Measurements from ENCODE around the gene HSPB6.

HSPB6 gene

DNA sequence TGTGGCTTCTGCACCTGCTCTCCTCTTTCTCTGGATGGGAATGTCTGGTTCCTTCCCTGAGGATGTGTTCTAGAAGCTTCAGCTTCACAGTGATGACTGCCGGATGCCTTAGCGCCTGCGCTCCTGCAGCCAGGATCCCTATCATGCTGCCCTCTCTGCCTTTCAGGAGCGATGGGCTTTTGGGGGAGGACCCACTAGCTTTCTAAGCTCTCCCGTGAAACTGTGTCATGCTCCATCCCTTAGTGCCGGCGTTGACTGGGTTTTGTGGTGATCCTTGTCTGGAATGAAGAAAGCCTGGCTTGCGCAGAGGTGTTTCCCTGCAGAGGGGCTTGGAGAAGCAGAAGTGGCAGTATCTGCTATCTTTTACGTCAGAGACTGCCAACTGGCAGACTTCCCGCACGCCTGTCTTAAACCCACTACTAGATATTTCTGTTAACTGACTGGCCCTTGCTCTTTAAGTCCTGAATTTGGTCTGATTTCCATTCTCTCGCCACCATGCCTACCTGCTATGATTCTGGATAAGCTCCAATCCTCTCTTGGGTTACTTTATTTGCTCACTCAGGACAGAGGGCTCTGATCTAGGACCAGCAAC is 42.8 kb downstream of the HSPB6 start:
- Histone ChIP-seq H2AFZ (ENCODE audit: low read depth, low read length) (no peak overlapping the region), H3K27ac (ENCODE audit: low read length) (peak overlapping the region; percentile 91), H3K4me2 (ENCODE audit: low read length) (peak overlapping the region; percentile 83), H3K4me1 (ENCODE audit: low read length) (peaks cover 71% of the 10 kb centered on the region), H4K20me1 (ENCODE audit: insufficient read depth, low read length) (peaks cover 6% of the 10 kb centered on the region), H3K27me3 (ENCODE audit: low read depth, low read length) (no peaks in the 10 kb centered on the region), H3K79me2 (ENCODE audit: low read length) (peaks cover 16% of the 10 kb centered on the region), H3K9me3 (ENCODE audit: insufficient read depth, low read length) (no peaks in the 10 kb centered on the region), H3K4me3 (ENCODE audit: low read length) (peak overlapping the region; percentile 78), H3K36me3 (replicated peaks; ENCODE audit: low read depth, low read length) (no peaks in the 10 kb centered on the region), H3K9ac (ENCODE audit: low read length) (peak overlapping the region; percentile 77)
- TF ChIP-seq, protein P1, sequence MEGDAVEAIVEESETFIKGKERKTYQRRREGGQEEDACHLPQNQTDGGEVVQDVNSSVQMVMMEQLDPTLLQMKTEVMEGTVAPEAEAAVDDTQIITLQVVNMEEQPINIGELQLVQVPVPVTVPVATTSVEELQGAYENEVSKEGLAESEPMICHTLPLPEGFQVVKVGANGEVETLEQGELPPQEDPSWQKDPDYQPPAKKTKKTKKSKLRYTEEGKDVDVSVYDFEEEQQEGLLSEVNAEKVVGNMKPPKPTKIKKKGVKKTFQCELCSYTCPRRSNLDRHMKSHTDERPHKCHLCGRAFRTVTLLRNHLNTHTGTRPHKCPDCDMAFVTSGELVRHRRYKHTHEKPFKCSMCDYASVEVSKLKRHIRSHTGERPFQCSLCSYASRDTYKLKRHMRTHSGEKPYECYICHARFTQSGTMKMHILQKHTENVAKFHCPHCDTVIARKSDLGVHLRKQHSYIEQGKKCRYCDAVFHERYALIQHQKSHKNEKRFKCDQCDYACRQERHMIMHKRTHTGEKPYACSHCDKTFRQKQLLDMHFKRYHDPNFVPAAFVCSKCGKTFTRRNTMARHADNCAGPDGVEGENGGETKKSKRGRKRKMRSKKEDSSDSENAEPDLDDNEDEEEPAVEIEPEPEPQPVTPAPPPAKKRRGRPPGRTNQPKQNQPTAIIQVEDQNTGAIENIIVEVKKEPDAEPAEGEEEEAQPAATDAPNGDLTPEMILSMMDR (IDR thresholded peaks at IDR 0.05; ENCODE audit: low read depth, low read length): no peak
- TF ChIP-seq EZH2phosphoT487 (IDR thresholded peaks at IDR 0.05; ENCODE audit: low read depth): no peak

DNA sequence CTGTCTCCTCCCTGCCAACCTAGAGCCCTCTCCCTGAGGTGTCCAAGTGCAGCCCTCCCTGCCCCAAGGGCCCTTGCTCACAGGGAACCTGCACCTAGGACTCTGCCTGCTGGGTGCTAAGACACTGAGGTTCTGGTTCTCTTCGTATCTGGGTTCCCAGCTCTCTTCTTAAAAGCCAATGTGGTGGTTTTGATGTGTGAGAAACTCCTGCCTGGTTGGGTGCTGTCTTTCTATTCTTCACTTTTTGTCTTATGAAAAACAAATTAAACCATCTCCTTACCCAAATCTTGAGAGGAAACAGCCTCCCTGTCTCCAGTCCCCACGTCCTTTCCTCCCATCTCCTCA is 43.4 kb downstream of the HSPB6 start:
- Histone ChIP-seq H3K36me3 (replicated peaks; ENCODE audit: low read depth, low read length) (no peaks in the 10 kb centered on the region), H2AFZ (ENCODE audit: low read depth, low read length) (no peak overlapping the region), H3K79me2 (ENCODE audit: low read length) (peaks cover 10% of the 10 kb centered on the region), H3K4me3 (ENCODE audit: low read length) (peak overlapping the region; percentile 78), H3K4me1 (ENCODE audit: low read length) (peaks cover 68% of the 10 kb centered on the region), H3K4me2 (ENCODE audit: low read length) (peak overlapping the region; percentile 83), H3K9me3 (ENCODE audit: insufficient read depth, low read length) (no peaks in the 10 kb centered on the region), H3K27ac (ENCODE audit: low read length) (peak overlapping the region; percentile 91), H3K27me3 (ENCODE audit: low read depth, low read length) (no peaks in the 10 kb centered on the region), H4K20me1 (ENCODE audit: insufficient read depth, low read length) (peaks cover under 1% of the 10 kb centered on the region; the same call in 1 of the 2 replicates), H3K9ac (ENCODE audit: low read length) (peak overlapping the region; percentile 77)
- TF ChIP-seq, protein P1 (IDR thresholded peaks at IDR 0.05; ENCODE audit: low read depth, low read length): no peak
- TF ChIP-seq EZH2phosphoT487 (IDR thresholded peaks at IDR 0.05; ENCODE audit: low read depth): no peak

DNA sequence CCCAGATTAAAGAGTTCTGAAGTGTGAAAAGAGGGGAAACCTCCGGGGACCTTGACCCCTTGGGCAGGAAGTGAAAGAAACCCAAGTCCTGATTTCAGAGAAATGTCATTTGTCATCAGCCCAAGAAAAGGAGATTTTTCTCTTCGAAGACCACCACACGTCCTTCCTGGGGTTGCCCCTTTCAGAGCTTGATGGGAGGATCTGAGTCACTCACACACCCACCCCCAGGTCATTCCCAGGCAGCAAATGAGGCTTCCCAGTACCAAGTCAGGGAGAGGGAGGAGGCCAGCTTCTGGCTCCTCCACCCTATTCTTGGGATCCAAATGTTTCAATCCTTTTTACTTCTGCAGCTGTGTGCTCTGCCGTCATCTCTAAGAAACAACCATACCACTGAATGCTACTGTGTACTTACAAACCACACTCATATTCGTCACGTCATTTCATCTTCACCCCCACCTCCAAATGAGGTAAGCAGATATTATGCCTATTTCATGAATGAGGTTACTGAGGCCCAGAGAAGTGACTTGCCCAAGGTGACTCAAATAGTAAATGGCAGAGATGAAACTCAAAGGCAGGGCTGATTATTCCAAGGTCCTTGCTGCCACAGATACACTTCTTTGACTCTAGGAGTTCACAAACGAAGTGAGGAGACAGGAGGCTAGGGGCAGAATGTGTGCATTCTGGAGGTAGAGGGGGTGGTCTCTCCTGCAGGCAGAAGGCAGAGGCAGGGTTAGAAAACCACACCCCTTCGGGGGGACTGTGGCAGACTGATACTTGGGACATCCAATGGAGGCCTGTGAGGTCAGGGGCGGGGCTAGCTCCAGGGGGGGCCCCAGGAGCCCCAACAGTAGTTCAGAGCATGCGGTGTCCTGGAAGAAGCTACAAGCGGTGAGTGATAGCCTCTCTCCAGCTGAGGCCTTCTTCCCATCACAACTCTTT is 44.0 kb downstream of the HSPB6 start:
- peak overlapping the region; percentile 83 for H3K4me2 ChIP-seq (ENCODE audit: low read length)
- no peak overlapping the region for H2AFZ ChIP-seq (ENCODE audit: low read depth, low read length)
- H3K4me1 ChIP-seq (ENCODE audit: low read length): peaks cover 68% of the 10 kb centered on the region
- no peaks in the 10 kb centered on the region for H4K20me1 ChIP-seq (ENCODE audit: insufficient read depth, low read length)
- H3K9me3 ChIP-seq (ENCODE audit: insufficient read depth, low read length): no peaks in the 10 kb centered on the region
- H3K36me3 ChIP-seq (replicated peaks; ENCODE audit: low read depth, low read length): no peaks in the 10 kb centered on the region
- peak overlapping the region; percentile 77 for H3K9ac ChIP-seq (ENCODE audit: low read length)
- peak overlapping the region; percentile 78 for H3K4me3 ChIP-seq (ENCODE audit: low read length)
- no peaks in the 10 kb centered on the region for H3K27me3 ChIP-seq (ENCODE audit: low read depth, low read length)
- peaks cover 4% of the 10 kb centered on the region; the same call in 1 of the 2 replicates for H3K79me2 ChIP-seq (ENCODE audit: low read length)
- peak overlapping the region; percentile 91 for H3K27ac ChIP-seq (ENCODE audit: low read length)
- TF ChIP-seq, protein P1 (IDR thresholded peaks at IDR 0.05; ENCODE audit: low read depth, low read length): no peak
- TF ChIP-seq EZH2phosphoT487 (IDR thresholded peaks at IDR 0.05; ENCODE audit: low read depth): no peak
